ENCODE results near the gene RAB3GAP2.
"Not testable (repeated sequence)": the region's sequence is repeated elsewhere in the genome, so short reads cannot be mapped to it uniquely, and the experiment has no call there.

RAB3GAP2 gene

GRCh38 chr1:220281159-220281574 lies 8.9 kb upstream of the RAB3GAP2 start:
- DNase-seq = no peak

- DNase-seq = no peak
These were observed 8.0 kb upstream of the RAB3GAP2 start for GRCh38 chr1:220280249-220280648.

GRCh38 chr1:220278991-220279390 lies 6.7 kb upstream of the RAB3GAP2 start:
- DNase-seq = no peak

GRCh38 chr1:220275430-220275829 lies 3.2 kb upstream of the RAB3GAP2 start:
- no peak for DNase-seq

- DNase-seq = no peak
These were observed 2.1 kb upstream of the RAB3GAP2 start for GRCh38 chr1:220274251-220274855.

GRCh38 chr1:220272841-220273090 lies 513 bp upstream of the RAB3GAP2 start:
- no peak for DNase-seq

GRCh38 chr1:220271706-220272046 lies 577 bp downstream of the RAB3GAP2 start:
- no peak for DNase-seq

GRCh38 chr1:220269036-220269435 lies 3.2 kb downstream of the RAB3GAP2 start:
- no peak for DNase-seq

- no peak for DNase-seq
These were observed 4.6 kb downstream of the RAB3GAP2 start for GRCh38 chr1:220267630-220268029.

- DNase-seq = not testable (repeated sequence)
These were observed 12.0 kb downstream of the RAB3GAP2 start for GRCh38 chr1:220260228-220260627.

GRCh38 chr1:220259756-220260155 lies 12.5 kb downstream of the RAB3GAP2 start:
- DNase-seq = not testable (repeated sequence)

GRCh38 chr1:220256194-220256593 lies 16.1 kb downstream of the RAB3GAP2 start:
- DNase-seq = not testable (repeated sequence)

- DNase-seq = no peak
These were observed 17.0 kb downstream of the RAB3GAP2 start for GRCh38 chr1:220255204-220255603.

- DNase-seq = not testable (repeated sequence)
These were observed 19.0 kb downstream of the RAB3GAP2 start for GRCh38 chr1:220253290-220253689.

- no peak for DNase-seq
These were observed 21.0 kb downstream of the RAB3GAP2 start for GRCh38 chr1:220251272-220251671.

GRCh38 chr1:220250681-220251080 lies 21.6 kb downstream of the RAB3GAP2 start:
- DNase-seq = no peak

- DNase-seq = no peak
These were observed 22.7 kb downstream of the RAB3GAP2 start for GRCh38 chr1:220249522-220249921.

- not testable (repeated sequence) for DNase-seq
These were observed 23.5 kb downstream of the RAB3GAP2 start for GRCh38 chr1:220248715-220249265.

- not testable (repeated sequence) for DNase-seq
These were observed 26.4 kb downstream of the RAB3GAP2 start for GRCh38 chr1:220245900-220246299.

GRCh38 chr1:220243947-220244346 lies 28.3 kb downstream of the RAB3GAP2 start:
- no peak for DNase-seq

- DNase-seq = no peak
These were observed 31.1 kb downstream of the RAB3GAP2 start for GRCh38 chr1:220241072-220241663.

GRCh38 chr1:220239966-220240365 lies 32.3 kb downstream of the RAB3GAP2 start:
- DNase-seq = no peak

- no peak for DNase-seq
These were observed 33.0 kb downstream of the RAB3GAP2 start for GRCh38 chr1:220239213-220239612.

GRCh38 chr1:220236278-220236677 lies 36.0 kb downstream of the RAB3GAP2 start:
- DNase-seq = not testable (repeated sequence)

GRCh38 chr1:220235462-220235861 lies 36.8 kb downstream of the RAB3GAP2 start:
- DNase-seq = no peak
